MM.1S (cell line): ENCODE results near the gene SFRP2.

ENCODE experiments used
- DNase-seq: peaks from one replicate; pipeline ENCODE4 v3.0.0-alpha.2; 2015
- H2AFZ ChIP-seq: fragments of 300-600 bp; sonication (generic); 2 replicates; pipeline ENCODE4 v1.6.0; 2016; ENCODE audit warnings: antibody characterized with exemption, low read length
- H3F3A ChIP-seq: fragments of 300-600 bp; sonication (generic); 2 replicates; pipeline ENCODE4 v1.6.1; 2016; ENCODE audit warnings: mild to moderate bottlenecking, antibody characterized with exemption, low read length, moderate library complexity, mixed read lengths; ENCODE audit not compliant: insufficient read depth
- H3K27ac ChIP-seq: fragments of 300-600 bp; sonication (generic); 2 replicates; pipeline ENCODE4 v1.5.1; 2016; ENCODE audit warnings: mild to moderate bottlenecking, low read length
- H3K27me3 ChIP-seq: fragments of 300-600 bp; sonication (generic); replicated peaks from 2 replicates; pipeline ENCODE4 v1.6.0; 2016; ENCODE audit warnings: low read length; ENCODE audit not compliant: insufficient read depth
- H3K36me3 ChIP-seq: fragments of 300-600 bp; sonication (generic); replicated peaks from 2 replicates; pipeline ENCODE4 v1.6.1; 2016; ENCODE audit warnings: mild to moderate bottlenecking, low read length, mixed read lengths; ENCODE audit not compliant: insufficient read depth
- H3K4me1 ChIP-seq: fragments of 300-600 bp; sonication (generic); 2 replicates; pipeline ENCODE4 v1.6.1; 2016; ENCODE audit warnings: low read length, mixed read lengths
- H3K4me2 ChIP-seq: fragments of 300-600 bp; sonication (generic); 2 replicates; pipeline ENCODE4 v1.6.0; 2016; ENCODE audit warnings: low read depth, low read length
- H3K4me3 ChIP-seq: fragments of 300-600 bp; sonication (generic); 2 replicates; pipeline ENCODE4 v1.5.1; 2016; ENCODE audit warnings: low read length, mixed read lengths
- H3K79me2 ChIP-seq: fragments of 300-600 bp; sonication (generic); 2 replicates; pipeline ENCODE4 v1.6.1; 2016; ENCODE audit warnings: mixed run types, low read length, mixed read lengths
- H3K9ac ChIP-seq: fragments of 300-600 bp; sonication (generic); 2 replicates; pipeline ENCODE4 v1.6.1; 2016; ENCODE audit warnings: low read length, mixed read lengths
- H3K9me2 ChIP-seq: fragments of 300-600 bp; sonication (generic); replicated peaks from 2 replicates; pipeline ENCODE4 v1.6.1; 2016; ENCODE audit warnings: mild to moderate bottlenecking, low read length, mixed read lengths; ENCODE audit not compliant: insufficient read depth
- H3K9me3 ChIP-seq: fragments of 300-600 bp; sonication (generic); replicated peaks from 2 replicates; pipeline ENCODE4 v1.6.1; 2016; ENCODE audit warnings: mild to moderate bottlenecking, low read length, mixed read lengths; ENCODE audit not compliant: insufficient read depth
- H4K20me1 ChIP-seq: fragments of 300-600 bp; sonication (generic); 2 replicates; pipeline ENCODE4 v1.6.1; 2016; ENCODE audit warnings: mild to moderate bottlenecking, low read length, moderate library complexity, mixed read lengths; ENCODE audit not compliant: insufficient read depth
- EZH2 ChIP-seq: fragments of 300-600 bp; sonication (generic); optimal IDR thresholded peaks from 2 replicates; pipeline ENCODE3; 2017; ENCODE audit warnings: low read depth, mild to moderate bottlenecking, antibody characterized with exemption, low read length, mixed read lengths
- EZH2phosphoT487 ChIP-seq: fragments of 300-600 bp; sonication (generic); IDR thresholded peaks from 2 replicates; pipeline ENCODE4 v1.6.1; 2018; ENCODE audit warnings: antibody characterized with exemption, low read length
- TF ChIP-seq, protein P1 (sequence below): fragments of 300-600 bp; sonication (generic); IDR thresholded peaks from 2 replicates; pipeline ENCODE4 v1.5.1; 2016; ENCODE audit warnings: antibody characterized with exemption, low read length, mixed read lengths

The SFRP2 gene

GRCh38 chr4:153832720-153833287 lies 43.9 kb upstream of the SFRP2 start:
- Histone ChIP-seq H3K79me2 (no peaks in the 10 kb centered on the region), H3K36me3 (no peaks in the 10 kb centered on the region), H3K27ac (no peak overlapping the region), H3K4me3 (no peak overlapping the region), H4K20me1 (no peaks in the 10 kb centered on the region), H2AFZ (no peak overlapping the region), H3K4me2 (no peak overlapping the region), H3K9ac (no peak overlapping the region), H3F3A (no peaks in the 10 kb centered on the region), H3K9me2 (no peaks in the 10 kb centered on the region), H3K4me1 (no peaks in the 10 kb centered on the region), H3K27me3 (no peaks in the 10 kb centered on the region), H3K9me3 (no peaks in the 10 kb centered on the region)
- TF ChIP-seq, protein P1, sequence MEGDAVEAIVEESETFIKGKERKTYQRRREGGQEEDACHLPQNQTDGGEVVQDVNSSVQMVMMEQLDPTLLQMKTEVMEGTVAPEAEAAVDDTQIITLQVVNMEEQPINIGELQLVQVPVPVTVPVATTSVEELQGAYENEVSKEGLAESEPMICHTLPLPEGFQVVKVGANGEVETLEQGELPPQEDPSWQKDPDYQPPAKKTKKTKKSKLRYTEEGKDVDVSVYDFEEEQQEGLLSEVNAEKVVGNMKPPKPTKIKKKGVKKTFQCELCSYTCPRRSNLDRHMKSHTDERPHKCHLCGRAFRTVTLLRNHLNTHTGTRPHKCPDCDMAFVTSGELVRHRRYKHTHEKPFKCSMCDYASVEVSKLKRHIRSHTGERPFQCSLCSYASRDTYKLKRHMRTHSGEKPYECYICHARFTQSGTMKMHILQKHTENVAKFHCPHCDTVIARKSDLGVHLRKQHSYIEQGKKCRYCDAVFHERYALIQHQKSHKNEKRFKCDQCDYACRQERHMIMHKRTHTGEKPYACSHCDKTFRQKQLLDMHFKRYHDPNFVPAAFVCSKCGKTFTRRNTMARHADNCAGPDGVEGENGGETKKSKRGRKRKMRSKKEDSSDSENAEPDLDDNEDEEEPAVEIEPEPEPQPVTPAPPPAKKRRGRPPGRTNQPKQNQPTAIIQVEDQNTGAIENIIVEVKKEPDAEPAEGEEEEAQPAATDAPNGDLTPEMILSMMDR = no peak
- TF ChIP-seq EZH2phosphoT487 (no peak), EZH2 (no peak)
- DNase-seq = no peak

- H4K20me1 ChIP-seq = no peaks in the 10 kb centered on the region
- DNase-seq = no peak
- no peaks in the 10 kb centered on the region for H3K9me3 ChIP-seq
- no peak overlapping the region for H3K4me3 ChIP-seq
- no peak overlapping the region for H3K4me2 ChIP-seq
- no peaks in the 10 kb centered on the region for H3K4me1 ChIP-seq
- H3K79me2 ChIP-seq = no peaks in the 10 kb centered on the region
- no peaks in the 10 kb centered on the region for H3K36me3 ChIP-seq
- no peak overlapping the region for H2AFZ ChIP-seq
- no peaks in the 10 kb centered on the region for H3F3A ChIP-seq
- no peak for TF ChIP-seq EZH2phosphoT487
- TF ChIP-seq, protein P1 = no peak
- no peak for TF ChIP-seq EZH2
- no peak overlapping the region for H3K27ac ChIP-seq
- no peaks in the 10 kb centered on the region for H3K27me3 ChIP-seq
- no peak overlapping the region for H3K9ac ChIP-seq
- H3K9me2 ChIP-seq = no peaks in the 10 kb centered on the region
These were observed 43.2 kb upstream of the SFRP2 start for GRCh38 chr4:153832054-153832453.

- Histone ChIP-seq H4K20me1 (no peaks in the 10 kb centered on the region), H3K79me2 (no peaks in the 10 kb centered on the region), H3K4me1 (no peaks in the 10 kb centered on the region), H3F3A (no peaks in the 10 kb centered on the region), H3K9me3 (no peaks in the 10 kb centered on the region), H3K4me3 (no peak overlapping the region), H3K27me3 (no peaks in the 10 kb centered on the region), H2AFZ (no peak overlapping the region), H3K4me2 (no peak overlapping the region), H3K9me2 (no peaks in the 10 kb centered on the region), H3K9ac (no peak overlapping the region), H3K36me3 (no peaks in the 10 kb centered on the region), H3K27ac (no peak overlapping the region)
- DNase-seq = no peak
- TF ChIP-seq, protein P1 = no peak
- no peak for TF ChIP-seq EZH2
- TF ChIP-seq EZH2phosphoT487 = no peak
These were observed 42.4 kb upstream of the SFRP2 start for GRCh38 chr4:153831245-153831644.
